Mesothelial cell of epicardium (in vitro differentiated cells): Measurements from ENCODE around the gene ZSCAN5C. TPM values are rescaled to one million over a fixed set of nuclear protein-coding genes. Genes with fewer than 3 reads are reported as not detected.
"Not testable (repeated sequence)": the region's sequence is repeated elsewhere in the genome, so short reads cannot be mapped to it uniquely, and the experiment has no call there.

Experiments used
- DNase-seq, 2 experiments: peaks; one replicate each; pipeline ENCODE4 v3.0.0; 2021; ENCODE audit warnings: low spot score in 2 of 2; ENCODE audit not compliant: unreplicated experiment in 2 of 2
- H3K27ac Mint-ChIP-seq: 2 replicates; pipeline ENCODE4 v1.8.0; 2021; ENCODE audit warnings: mixed read lengths
- H3K27me3 Mint-ChIP-seq: 2 replicates; pipeline ENCODE4 v1.8.0; 2021; ENCODE audit warnings: low read depth, mixed read lengths
- H3K36me3 Mint-ChIP-seq: 2 replicates; pipeline ENCODE4 v1.8.0; 2021; ENCODE audit warnings: mixed read lengths
- H3K4me1 Mint-ChIP-seq: 2 replicates; pipeline ENCODE4 v1.8.0; 2021; ENCODE audit warnings: mixed read lengths
- H3K4me3 Mint-ChIP-seq: 2 replicates; pipeline ENCODE4 v1.8.0; 2021; ENCODE audit warnings: mild to moderate bottlenecking, moderate library complexity, mixed read lengths
- H3K9me3 Mint-ChIP-seq: 2 replicates; pipeline ENCODE4 v1.8.0; 2021; ENCODE audit warnings: mixed read lengths
- total RNA-seq: library from RNA; stranded (reverse); gene quantifications from 3 replicates; pipeline ENCODE4 v1.2.1, GENCODE V29; 2021
- TF ChIP-seq, protein P1 (sequence below): fragments of 200-600 bp; sonication (generic); IDR thresholded peaks from one replicate; pipeline ENCODE4 v1.5.0; 2021; ENCODE audit warnings: antibody characterized with exemption; ENCODE audit not compliant: unreplicated experiment

Gene ZSCAN5C
- total RNA-seq, 1 donor from 2014 or later: not detected

DNA sequence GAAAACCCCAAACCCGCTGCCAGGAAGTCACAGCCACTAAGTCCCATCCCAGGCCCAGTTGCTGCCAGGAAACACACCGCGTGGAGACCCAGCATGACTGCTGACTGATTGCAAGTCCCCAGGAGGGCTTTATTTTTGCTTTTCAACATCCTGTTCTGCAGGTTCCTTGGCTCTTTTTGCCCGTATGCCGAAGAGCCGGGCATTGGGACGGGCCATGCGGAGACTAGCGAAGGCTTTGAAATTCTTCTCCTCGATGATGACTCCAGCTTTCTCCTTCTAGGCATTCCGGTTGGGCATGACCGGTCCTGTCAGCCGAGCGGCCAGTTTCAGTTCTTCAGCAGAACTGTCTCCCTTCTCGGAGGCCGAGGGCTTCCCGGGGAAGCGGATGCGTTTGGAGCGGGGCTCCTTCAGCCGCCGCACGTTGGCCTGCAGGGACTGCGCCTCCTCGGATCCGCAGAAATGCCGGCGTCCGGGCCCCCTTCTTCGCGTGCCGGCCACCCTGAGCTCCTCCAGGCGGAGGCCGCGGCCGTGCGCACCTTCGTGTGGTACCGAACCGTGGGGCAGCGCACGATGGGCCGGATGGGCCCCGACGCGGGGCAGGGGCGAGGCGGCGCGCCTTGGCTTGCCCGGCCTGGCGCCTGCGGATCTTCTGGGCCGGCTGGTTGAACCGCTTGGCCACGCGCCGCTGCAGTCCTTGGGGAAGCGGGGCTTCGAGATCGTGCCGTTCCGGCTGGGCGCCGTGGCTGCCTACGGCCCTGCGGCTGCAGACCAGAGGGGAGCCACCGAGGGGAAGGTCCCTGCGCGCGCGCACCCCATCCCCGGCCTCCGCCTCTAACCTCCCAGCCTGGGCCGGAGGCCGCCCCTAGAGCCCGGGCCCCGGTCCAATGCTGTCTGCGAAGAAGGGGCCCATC lies 15.2 kb downstream of the ZSCAN5C start:
- TF ChIP-seq, protein P1, sequence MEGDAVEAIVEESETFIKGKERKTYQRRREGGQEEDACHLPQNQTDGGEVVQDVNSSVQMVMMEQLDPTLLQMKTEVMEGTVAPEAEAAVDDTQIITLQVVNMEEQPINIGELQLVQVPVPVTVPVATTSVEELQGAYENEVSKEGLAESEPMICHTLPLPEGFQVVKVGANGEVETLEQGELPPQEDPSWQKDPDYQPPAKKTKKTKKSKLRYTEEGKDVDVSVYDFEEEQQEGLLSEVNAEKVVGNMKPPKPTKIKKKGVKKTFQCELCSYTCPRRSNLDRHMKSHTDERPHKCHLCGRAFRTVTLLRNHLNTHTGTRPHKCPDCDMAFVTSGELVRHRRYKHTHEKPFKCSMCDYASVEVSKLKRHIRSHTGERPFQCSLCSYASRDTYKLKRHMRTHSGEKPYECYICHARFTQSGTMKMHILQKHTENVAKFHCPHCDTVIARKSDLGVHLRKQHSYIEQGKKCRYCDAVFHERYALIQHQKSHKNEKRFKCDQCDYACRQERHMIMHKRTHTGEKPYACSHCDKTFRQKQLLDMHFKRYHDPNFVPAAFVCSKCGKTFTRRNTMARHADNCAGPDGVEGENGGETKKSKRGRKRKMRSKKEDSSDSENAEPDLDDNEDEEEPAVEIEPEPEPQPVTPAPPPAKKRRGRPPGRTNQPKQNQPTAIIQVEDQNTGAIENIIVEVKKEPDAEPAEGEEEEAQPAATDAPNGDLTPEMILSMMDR: no peak
- H3K4me3 Mint-ChIP-seq: peak overlapping the region; percentile 54
- DNase-seq: peak in 1 of 2 experiments; percentile 40
- peak overlapping the region; percentile 39 for H3K27ac Mint-ChIP-seq
- peaks cover 3% of the 10 kb centered on the region for H3K9me3 Mint-ChIP-seq
- no peaks in the 10 kb centered on the region for H3K27me3 Mint-ChIP-seq
- H3K36me3 Mint-ChIP-seq: peaks cover 14% of the 10 kb centered on the region
- peaks cover 1% of the 10 kb centered on the region for H3K4me1 Mint-ChIP-seq

DNA sequence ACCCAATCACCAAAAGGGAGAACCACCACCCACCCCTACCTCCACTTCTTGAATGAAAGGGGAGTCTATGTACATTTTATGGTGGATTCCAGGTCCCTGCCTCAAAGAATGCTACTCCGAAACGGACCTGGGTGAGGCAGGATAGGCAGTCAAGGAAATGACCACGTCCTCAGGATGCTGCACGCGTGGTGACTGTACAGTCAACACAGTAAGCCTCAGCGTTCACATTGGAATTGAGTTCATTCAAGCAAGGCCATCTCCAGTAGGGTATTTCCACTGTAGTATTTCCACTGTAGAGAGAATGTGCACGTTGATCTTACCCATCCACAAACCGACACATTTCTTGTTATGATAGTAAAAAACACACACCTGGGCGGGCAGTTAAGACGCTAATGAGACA lies 16.9 kb downstream of the ZSCAN5C start:
- Mint-ChIP-seq H3K9me3 (peaks cover 3% of the 10 kb centered on the region), H3K27me3 (no peaks in the 10 kb centered on the region), H3K27ac (no peak overlapping the region), H3K36me3 (peaks cover 23% of the 10 kb centered on the region), H3K4me3 (no peak overlapping the region), H3K4me1 (peaks cover 1% of the 10 kb centered on the region)
- DNase-seq: no peak
- TF ChIP-seq, protein P1: no peak

DNA sequence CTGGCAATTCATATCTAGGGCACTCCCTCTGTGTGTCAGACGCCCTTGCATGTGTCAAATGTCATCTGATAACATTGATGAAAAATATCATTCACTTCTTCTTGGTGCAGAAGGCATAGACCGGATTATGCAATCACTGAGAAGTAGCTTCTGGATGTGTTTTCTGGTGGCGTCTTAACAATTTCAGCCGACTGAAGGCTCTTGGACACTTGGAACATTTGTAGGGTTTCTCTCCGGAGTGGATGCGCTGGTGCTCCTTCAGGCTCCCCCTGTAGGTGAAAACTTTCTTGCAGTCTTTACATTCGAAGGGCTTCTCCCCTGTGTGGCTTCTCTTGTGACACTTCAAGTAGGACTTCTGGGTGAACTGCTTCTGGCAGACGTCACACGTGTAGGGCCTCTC lies 19.4 kb downstream of the ZSCAN5C start:
- DNase-seq, H3K27ac Mint-ChIP-seq, H3K4me3 Mint-ChIP-seq, H3K9me3 Mint-ChIP-seq, H3K27me3 Mint-ChIP-seq, H3K4me1 Mint-ChIP-seq: not testable (repeated sequence)
- TF ChIP-seq, protein P1: peak; percentile 23
- peaks cover 23% of the 10 kb centered on the region for H3K36me3 Mint-ChIP-seq

DNA sequence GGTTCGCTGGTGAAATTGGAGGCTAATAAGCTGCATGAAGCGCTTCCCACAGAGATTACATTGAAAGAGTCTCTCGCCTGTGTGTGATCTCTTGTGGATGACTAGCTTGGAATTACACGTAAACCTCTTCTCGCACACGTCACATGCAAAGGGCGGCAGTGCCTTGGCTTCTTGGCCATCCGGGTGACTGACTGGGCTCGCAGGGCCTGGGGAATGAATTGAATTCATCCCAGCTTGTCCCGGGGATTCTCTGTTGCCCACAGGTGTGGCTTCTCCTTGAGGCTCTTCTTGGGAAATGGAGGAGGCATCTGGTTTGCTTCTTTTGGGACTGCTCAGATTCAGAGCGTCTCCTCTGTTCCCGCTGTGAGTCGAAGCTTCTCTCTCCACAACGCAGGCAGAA lies 19.8 kb downstream of the ZSCAN5C start:
- H3K27me3 Mint-ChIP-seq: no peaks in the 10 kb centered on the region
- H3K4me3 Mint-ChIP-seq: no peak overlapping the region
- no peak overlapping the region for H3K27ac Mint-ChIP-seq
- DNase-seq: no peak
- peaks cover 23% of the 10 kb centered on the region for H3K36me3 Mint-ChIP-seq
- H3K9me3 Mint-ChIP-seq: peaks cover 3% of the 10 kb centered on the region
- peaks cover 1% of the 10 kb centered on the region for H3K4me1 Mint-ChIP-seq
- TF ChIP-seq, protein P1: no peak

DNA sequence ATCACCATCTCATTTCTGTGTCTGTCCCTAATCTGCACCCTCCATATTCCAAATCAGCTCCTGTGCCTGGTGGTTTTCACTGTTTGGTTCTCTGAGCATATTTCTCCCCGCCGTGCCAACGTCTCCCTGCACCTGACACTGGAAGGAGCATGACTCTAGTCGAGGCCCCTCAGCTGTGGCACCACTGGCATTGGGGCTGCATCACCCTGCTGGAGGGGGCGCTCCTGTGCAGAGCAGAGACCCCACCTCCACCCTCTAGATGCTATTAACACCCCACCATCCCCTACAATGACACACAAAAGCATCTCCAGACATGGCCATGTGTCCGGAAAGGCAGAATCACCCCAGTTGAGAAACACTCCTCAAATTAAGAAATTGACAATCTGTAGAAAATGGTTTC lies 20.8 kb downstream of the ZSCAN5C start:
- Mint-ChIP-seq H3K36me3 (peaks cover 23% of the 10 kb centered on the region), H3K4me3 (no peak overlapping the region), H3K27ac (no peak overlapping the region), H3K4me1 (peaks cover 1% of the 10 kb centered on the region), H3K27me3 (no peaks in the 10 kb centered on the region), H3K9me3 (peaks cover 2% of the 10 kb centered on the region)
- TF ChIP-seq, protein P1: no peak
- no peak for DNase-seq
